Aorta (tissue), 5 donors: Measurements from ENCODE around the gene BRDT. TPM values are rescaled to one million over a fixed set of nuclear protein-coding genes. Genes with fewer than 3 reads are reported as not detected.

Source experiments
- ATAC-seq: fragments of 200-7000 bp; cut with Tn5 transposase; one replicate; pipeline ENCODE4 v1.9.1; 2022; ENCODE audit warnings: moderate library complexity; ENCODE audit not compliant: low FRiP score
- DNase-seq, 2 donors: peaks; one replicate each; pipeline ENCODE4 v3.0.0-alpha.2; 2020
- H3K27ac ChIP-seq, 2 donors: one replicate each; pipeline ENCODE4 v1.5.1; 2013; ENCODE audit warnings: low read length in 2 of 2, mild to moderate bottlenecking in 2 of 2, moderate library complexity in 2 of 2, control low read depth in 1 of 2, inconsistent platforms in 1 of 2, low read depth in 1 of 2
- H3K27me3 ChIP-seq, 2 donors: one replicate each; pipeline ENCODE4 v1.6.1; 2013; ENCODE audit warnings: control low read depth in 1 of 2, low read length in 1 of 2, mild to moderate bottlenecking in 1 of 2, moderate library complexity in 1 of 2; ENCODE audit not compliant: insufficient read depth in 2 of 2, control insufficient read depth in 1 of 2
- H3K36me3 ChIP-seq, 2 donors: one replicate each; pipeline ENCODE4 v1.6.1; 2013; ENCODE audit warnings: control low read depth in 1 of 2, low read length in 1 of 2, mild to moderate bottlenecking in 1 of 2; ENCODE audit not compliant: insufficient read depth in 2 of 2, control insufficient read depth in 1 of 2
- H3K4me1 ChIP-seq, 2 donors: one replicate each; pipeline ENCODE4 v1.6.1; 2013; ENCODE audit warnings: low read length in 2 of 2, control low read depth in 1 of 2, mild to moderate bottlenecking in 1 of 2, moderate library complexity in 1 of 2; ENCODE audit not compliant: insufficient read depth in 2 of 2, control insufficient read depth in 1 of 2
- H3K4me3 ChIP-seq, 2 donors: one replicate each; pipeline ENCODE4 v1.5.1; 2013; ENCODE audit warnings: low read length in 2 of 2, control low read depth in 1 of 2, mild to moderate bottlenecking in 1 of 2
- H3K9me3 ChIP-seq: one replicate; pipeline ENCODE4 v1.6.1; 2013; ENCODE audit warnings: mild to moderate bottlenecking, low read length; ENCODE audit not compliant: control insufficient read depth
- WGBS, 2 donors: extraction: QIAGEN DNeasy Blood & Tissue Kit; methylation state at CpG; one replicate each; pipeline ENCODE4 v1.1.7; 2013; 5-methylcytosine and 5-hydroxymethylcytosine counted together
- intact Hi-C, 2 donors: fragments of 100-400 bp; cut with DNase I; formaldehyde crosslinking; loops; one replicate each; pipeline versions ENCODE4 v1.14.2 to v1.15.0; 2022
- polyA plus RNA-seq, 2 donors: library from polyadenylated mRNA; stranded (reverse); fragments of 200-250 nt; gene quantifications; one replicate each; pipeline ENCODE4 v1.2.3, GENCODE V29; 2013
- total RNA-seq, 2 donors: library from RNA; stranded (reverse); fragmentation: NEBNext Ultra II Directional; extraction: Animal tissue kit (Norgen Biotek cat#: 25700); gene quantifications; one replicate each; pipeline ENCODE4 v1.2.1, GENCODE V29; 2021
- donor health status: healthy with polysubstance abuse.
- donor health status: Bipolar disorder and iron deficiency.
- donor health status: DM: no; HTN: no; CAD: no.
- donor health status: DM: no; HTN: no; CAD: no.
- donor health status: DM: yes; HTN: yes; CAD: no.

Gene BRDT
- total and polyA plus RNA-seq, 4 donors: not detected

DNA sequence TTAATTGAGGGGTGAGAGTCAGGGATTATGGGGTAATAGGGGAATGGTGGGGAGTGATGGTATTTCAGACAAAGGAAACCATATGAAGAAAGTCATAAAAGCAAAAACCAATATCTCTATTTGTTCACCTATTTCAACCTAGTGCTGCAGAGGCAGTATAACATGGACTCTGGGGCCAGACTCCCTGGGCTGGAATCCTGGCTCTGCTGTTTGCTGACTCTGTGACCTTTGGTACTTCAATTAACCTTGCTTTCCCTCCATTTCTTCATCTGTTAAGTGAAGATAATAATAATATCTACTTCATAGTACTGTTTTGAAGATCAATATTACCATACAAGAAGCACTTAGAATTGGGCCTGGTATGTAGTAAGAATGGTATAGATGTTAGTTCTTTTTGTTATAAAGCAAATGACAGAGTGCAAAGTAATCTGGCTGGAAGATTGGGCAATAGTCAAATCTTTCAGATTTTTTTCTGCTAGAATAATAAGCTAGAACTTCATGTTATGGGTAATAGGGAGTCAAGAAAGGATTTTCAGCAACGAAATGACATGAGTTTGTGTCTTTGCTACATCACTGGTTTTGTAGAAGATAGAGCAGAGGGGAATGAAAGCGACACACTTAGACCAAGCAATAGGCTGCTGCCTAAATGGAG is 89.6 kb downstream of the BRDT start:
- H3K27ac ChIP-seq: no peak overlapping the region
- no peaks in the 10 kb centered on the region for H3K27me3 ChIP-seq
- no peak for DNase-seq
- H3K9me3 ChIP-seq: no peaks in the 10 kb centered on the region
- no peak overlapping the region for H3K4me3 ChIP-seq
- 83 to 85% methylated on average over 2 of the region's 2 CpGs for WGBS, 2 donors
- no peaks in the 10 kb centered on the region for H3K4me1 ChIP-seq
- ATAC-seq: no peak
- no peaks in the 10 kb centered on the region for H3K36me3 ChIP-seq
- intact Hi-C loops: no loop called here

DNA sequence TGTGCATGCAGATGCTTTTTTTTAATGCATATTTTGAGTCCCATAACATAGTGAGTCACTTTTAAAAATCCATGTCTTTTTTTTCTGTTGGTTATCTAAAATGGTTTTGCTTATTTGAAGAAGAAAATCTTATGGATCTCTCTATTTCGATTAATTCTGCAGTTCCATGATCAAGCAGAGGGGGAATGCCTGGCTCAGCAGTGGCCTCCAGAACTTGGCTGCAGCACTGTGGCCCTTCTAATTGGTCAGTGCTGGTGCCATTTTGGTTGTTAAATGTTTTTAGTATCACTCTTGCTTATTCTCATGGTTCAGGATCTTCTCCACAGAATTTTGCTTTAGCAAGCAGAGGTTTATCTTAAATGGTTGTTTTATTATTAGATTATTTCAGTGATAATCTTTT is 91.8 kb downstream of the BRDT start:
- H3K36me3 ChIP-seq: no peaks in the 10 kb centered on the region
- no peaks in the 10 kb centered on the region for H3K4me1 ChIP-seq
- H3K4me3 ChIP-seq: no peak overlapping the region
- no peak for ATAC-seq
- H3K9me3 ChIP-seq: no peaks in the 10 kb centered on the region
- H3K27ac ChIP-seq: no peak overlapping the region
- no peak for DNase-seq
- WGBS, 2 donors: 89 to 90% methylated on average over 1 of the region's 1 CpG
- H3K27me3 ChIP-seq: no peaks in the 10 kb centered on the region
- intact Hi-C loops: no loop called here

DNA sequence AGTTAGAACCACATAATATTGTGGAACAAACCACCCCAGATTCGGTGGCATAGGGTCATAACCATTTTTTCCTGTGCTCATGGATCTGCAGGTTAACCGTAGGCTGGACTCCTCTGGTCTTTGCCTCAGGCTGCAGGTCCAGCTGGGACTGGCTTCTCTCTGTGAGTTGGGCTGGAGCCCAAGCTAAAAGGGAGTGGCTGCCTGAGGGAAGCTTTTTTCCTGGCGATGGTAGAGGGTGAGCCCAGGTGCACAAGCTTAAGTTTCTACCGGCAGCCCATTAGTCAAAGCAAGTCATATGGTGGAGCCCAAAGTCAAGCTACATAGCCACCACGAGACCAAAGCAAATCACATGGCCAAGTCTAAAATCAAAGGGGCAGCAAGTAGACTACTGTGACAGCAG is 94.4 kb downstream of the BRDT start:
- DNase-seq (no peak), ATAC-seq (no peak)
- Histone ChIP-seq H3K27ac (no peak overlapping the region), H3K4me1 (no peaks in the 10 kb centered on the region), H3K9me3 (no peaks in the 10 kb centered on the region), H3K4me3 (no peak overlapping the region), H3K27me3 (no peaks in the 10 kb centered on the region), H3K36me3 (no peaks in the 10 kb centered on the region)
- intact Hi-C loops: no loop called here
- WGBS, 2 donors: 79 to 83% methylated on average over 5 of the region's 5 CpGs

DNA sequence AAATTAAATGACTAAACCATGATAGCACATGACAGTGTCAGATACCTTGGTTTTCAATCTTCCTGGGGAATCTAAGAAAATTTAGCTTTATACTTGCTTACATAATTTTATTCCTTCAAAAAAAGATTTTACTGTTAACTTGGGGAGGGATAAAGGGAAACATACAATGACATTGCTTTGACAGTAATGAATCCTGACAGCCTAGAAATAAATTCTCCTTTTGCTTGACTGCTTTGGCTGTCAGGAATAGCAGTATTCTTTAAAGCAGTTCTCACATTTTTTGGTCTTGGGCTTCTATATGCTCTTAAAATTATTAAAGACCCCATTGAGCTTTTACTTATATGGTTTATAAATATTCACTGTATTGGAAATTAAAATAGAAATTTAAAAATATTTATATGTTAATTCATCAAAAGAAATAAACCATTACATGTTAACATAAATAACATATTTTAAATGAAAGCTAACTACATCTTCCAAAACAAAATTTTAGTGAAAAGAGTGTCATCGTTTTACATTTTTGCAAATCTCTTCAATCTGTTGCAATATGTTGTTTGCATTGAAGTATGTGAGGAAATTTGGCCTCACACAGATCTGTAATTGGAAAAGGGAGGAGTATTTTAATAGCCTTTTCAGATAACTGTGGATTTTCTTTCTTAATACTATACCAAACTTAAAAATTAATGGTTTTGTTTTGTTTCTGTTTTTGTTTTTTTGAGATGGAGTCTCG is 96.7 kb downstream of the BRDT start:
- ATAC-seq: no peak

DNA sequence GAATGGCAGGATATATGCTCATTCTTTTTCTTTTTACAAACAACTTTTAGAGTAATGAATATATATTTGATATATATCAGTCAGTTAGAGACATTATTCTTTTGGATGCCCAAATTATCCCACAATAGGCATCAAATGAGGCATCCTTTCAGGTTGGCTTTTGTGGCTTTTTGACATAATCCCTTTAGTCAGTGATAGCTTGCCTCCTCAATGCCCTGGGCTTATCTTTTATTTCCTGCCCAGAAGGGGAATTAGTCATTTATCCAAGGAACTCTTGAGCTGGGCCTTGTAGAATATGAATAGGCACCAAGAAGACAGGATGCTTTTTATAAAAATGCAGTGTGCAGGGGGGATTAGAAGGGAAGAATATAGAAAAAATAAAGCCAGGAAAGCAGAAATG is 102.7 kb downstream of the BRDT start:
- Histone ChIP-seq H3K36me3 (no peaks in the 10 kb centered on the region), H3K4me3 (no peak overlapping the region), H3K9me3 (no peaks in the 10 kb centered on the region), H3K27ac (no peak overlapping the region), H3K4me1 (no peaks in the 10 kb centered on the region), H3K27me3 (no peaks in the 10 kb centered on the region)
- ATAC-seq (no peak), DNase-seq (no peak)
- intact Hi-C loops: no loop called here

More for the DNA sequence above, 96.7 kb downstream of the BRDT start:
- H3K4me1 ChIP-seq: no peaks in the 10 kb centered on the region
- H3K27me3 ChIP-seq: no peaks in the 10 kb centered on the region
- 81 to 88% methylated on average over 2 of the region's 2 CpGs for WGBS, 2 donors
- DNase-seq: no peak
- intact Hi-C loops: no loop called here
- no peaks in the 10 kb centered on the region for H3K36me3 ChIP-seq
- no peak overlapping the region for H3K4me3 ChIP-seq
- H3K27ac ChIP-seq: no peak overlapping the region
- H3K9me3 ChIP-seq: no peaks in the 10 kb centered on the region

Other genes with a start within 250 kb of the BRDT start
- 10 to 100 TPM; 50.6 to 81.5 TPM for gene TGFBR3, start 63.2 kb upstream of the BRDT start, total RNA-seq
- gene TGFBR3, start 63.2 kb upstream of the BRDT start, polyA plus RNA-seq: 10 to 100 TPM in 1 of 2 donors, 1 to 10 TPM in 1; 3.6 to 16.2 TPM
- gene EPHX4, start 80.6 kb downstream of the BRDT start, total RNA-seq: under 1 TPM; 0.71 to 0.96 TPM
- not detected for gene EPHX4, start 80.6 kb downstream of the BRDT start, polyA plus RNA-seq
- gene SETSIP, start 126.0 kb downstream of the BRDT start, total RNA-seq: not detected
- gene SETSIP, start 126.0 kb downstream of the BRDT start, polyA plus RNA-seq: under 1 TPM in 1 of 2 donors, not detected in 1; 0.50 TPM
- 1 to 10 TPM; 4.9 to 8.3 TPM for gene BTBD8, start 130.9 kb downstream of the BRDT start, total RNA-seq
- gene BTBD8, start 130.9 kb downstream of the BRDT start, polyA plus RNA-seq: 1 to 10 TPM in 1 of 2 donors, under 1 TPM in 1; 0.50 to 2.3 TPM